ENCODE measurements around the gene PI4KA.

The PI4KA gene

DNA sequence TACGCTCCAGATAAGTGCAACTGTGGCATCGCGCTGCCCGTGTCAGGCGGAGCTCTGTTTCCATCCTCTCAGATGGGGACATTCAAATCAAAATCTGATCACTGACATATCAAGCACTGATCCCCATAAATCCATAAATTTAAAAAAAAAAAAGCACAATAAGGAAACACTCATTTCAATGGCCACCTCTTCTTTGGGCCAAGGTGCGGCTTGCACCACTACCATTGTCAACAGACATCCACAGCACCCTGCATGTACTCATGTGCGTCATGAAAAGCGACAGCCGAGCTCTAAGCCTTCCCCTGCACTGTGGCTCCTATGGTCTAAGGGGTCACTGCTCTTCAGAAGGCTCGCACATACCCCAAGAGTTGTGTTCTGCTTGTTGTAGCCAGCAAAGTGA is 111.4 kb downstream of the PI4KA start:
- TF ChIP-seq, protein P1, sequence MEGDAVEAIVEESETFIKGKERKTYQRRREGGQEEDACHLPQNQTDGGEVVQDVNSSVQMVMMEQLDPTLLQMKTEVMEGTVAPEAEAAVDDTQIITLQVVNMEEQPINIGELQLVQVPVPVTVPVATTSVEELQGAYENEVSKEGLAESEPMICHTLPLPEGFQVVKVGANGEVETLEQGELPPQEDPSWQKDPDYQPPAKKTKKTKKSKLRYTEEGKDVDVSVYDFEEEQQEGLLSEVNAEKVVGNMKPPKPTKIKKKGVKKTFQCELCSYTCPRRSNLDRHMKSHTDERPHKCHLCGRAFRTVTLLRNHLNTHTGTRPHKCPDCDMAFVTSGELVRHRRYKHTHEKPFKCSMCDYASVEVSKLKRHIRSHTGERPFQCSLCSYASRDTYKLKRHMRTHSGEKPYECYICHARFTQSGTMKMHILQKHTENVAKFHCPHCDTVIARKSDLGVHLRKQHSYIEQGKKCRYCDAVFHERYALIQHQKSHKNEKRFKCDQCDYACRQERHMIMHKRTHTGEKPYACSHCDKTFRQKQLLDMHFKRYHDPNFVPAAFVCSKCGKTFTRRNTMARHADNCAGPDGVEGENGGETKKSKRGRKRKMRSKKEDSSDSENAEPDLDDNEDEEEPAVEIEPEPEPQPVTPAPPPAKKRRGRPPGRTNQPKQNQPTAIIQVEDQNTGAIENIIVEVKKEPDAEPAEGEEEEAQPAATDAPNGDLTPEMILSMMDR (conservative IDR thresholded peaks at IDR 0.05), result no peak
- no peak for TF ChIP-seq ZFX (IDR thresholded peaks at IDR 0.05)
- no peak overlapping the region for H3K27ac ChIP-seq

DNA sequence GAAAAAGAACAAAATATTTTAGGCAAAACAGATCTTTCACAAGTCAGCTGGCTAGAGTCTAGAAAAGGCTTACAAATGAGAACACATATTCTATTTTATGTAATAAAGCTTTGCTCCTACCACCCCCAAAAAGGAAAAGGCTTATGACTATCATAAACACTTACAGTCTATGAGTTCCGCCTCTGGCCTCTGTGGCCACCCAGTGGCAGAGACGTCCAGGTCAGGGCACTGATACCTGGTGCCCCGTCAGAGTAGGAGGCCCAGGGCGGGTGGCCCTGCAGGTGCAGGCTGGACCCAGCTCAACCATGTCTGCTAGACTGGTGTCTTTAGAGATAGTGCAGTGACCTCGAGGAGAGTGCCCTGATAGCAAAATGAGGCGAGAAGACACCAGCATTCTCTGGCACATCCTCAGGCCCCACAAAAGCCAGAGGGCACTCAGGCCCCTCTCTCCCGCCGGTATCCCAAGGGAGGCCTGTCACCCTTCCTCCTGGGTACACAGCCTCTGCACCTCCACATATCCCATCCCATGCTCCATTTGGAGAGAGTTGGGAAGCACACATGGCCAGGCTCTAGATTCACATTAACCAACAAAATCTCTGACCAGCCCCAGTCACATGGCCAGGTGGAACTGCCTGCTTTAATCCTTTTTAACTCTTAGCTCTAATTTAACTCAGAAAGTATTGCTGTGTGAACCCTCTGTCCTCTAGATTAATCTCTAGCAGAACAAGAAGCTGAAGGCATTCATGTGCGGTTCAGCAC is 112.0 kb downstream of the PI4KA start:
- H3K27ac ChIP-seq, result no peak overlapping the region
- TF ChIP-seq ZFX (IDR thresholded peaks at IDR 0.05), result no peak
- TF ChIP-seq, protein P1 (conservative IDR thresholded peaks at IDR 0.05), result no peak

DNA sequence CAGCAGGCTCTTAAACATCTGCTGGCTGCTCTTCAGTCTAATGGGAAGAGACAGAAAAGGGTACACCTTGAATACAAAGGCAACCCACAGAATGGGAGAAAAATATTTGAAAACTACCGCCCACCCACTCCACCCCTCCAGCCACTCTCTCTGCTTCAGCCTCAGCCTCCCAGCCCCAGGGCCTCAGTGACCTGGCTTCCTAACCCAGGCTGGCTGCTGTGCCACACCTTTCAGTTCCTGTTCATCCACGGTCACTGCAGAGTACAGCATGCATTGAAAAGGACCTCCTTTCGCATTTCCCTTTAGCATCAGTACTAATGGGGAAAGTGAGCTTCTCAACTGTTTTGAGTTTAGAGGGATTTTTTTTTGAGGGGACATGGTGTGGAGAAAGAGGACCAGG is 113.5 kb downstream of the PI4KA start:
- no peak overlapping the region for H3K27ac ChIP-seq
- TF ChIP-seq, protein P1 (conservative IDR thresholded peaks at IDR 0.05), result no peak
- TF ChIP-seq ZFX (IDR thresholded peaks at IDR 0.05), result no peak

DNA sequence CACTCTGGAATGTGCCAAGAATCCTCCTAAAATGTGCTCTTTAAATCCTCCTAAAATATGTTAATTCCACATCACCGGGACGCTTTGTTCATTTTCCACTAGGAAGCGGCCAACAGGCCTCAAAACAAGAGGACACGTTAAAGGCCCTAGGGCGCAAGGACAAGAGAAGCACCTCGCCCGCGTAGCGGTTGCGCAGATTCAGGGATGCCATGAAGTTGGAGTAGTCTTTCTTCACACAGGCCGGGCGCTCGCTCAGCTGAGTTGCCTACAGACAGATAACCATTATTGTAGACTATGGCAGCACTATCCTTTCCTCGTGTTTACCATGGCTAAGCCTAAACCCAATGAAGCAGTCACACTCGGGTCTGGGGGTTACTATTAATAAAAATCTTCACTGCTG is 114.2 kb downstream of the PI4KA start:
- TF ChIP-seq ZFX (IDR thresholded peaks at IDR 0.05), result no peak
- TF ChIP-seq, protein P1 (conservative IDR thresholded peaks at IDR 0.05), result no peak

DNA sequence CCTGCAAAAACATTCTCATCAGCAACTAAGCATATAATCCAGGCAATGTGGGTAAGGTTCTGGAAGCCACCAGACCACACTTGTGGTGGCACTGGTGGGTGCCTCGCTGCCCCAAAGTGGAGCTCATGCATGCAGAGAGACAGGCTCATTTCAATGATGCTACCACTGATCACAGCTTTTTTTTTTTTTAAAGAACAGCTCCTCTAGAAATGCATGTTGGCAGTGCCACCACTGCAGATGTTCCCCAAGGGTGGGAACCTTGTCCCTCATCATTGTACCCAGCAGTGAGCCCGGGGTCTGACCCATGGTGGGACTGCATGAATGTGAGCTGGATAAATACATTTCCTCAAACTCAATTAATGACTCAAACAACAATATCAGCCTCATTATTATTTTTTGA is 115.8 kb downstream of the PI4KA start:
- TF ChIP-seq, protein P1 (conservative IDR thresholded peaks at IDR 0.05), result no peak
- H3K27ac ChIP-seq, result no peak overlapping the region

More for the DNA sequence above, 114.2 kb downstream of the PI4KA start:
- H3K27ac ChIP-seq, result no peak overlapping the region

DNA sequence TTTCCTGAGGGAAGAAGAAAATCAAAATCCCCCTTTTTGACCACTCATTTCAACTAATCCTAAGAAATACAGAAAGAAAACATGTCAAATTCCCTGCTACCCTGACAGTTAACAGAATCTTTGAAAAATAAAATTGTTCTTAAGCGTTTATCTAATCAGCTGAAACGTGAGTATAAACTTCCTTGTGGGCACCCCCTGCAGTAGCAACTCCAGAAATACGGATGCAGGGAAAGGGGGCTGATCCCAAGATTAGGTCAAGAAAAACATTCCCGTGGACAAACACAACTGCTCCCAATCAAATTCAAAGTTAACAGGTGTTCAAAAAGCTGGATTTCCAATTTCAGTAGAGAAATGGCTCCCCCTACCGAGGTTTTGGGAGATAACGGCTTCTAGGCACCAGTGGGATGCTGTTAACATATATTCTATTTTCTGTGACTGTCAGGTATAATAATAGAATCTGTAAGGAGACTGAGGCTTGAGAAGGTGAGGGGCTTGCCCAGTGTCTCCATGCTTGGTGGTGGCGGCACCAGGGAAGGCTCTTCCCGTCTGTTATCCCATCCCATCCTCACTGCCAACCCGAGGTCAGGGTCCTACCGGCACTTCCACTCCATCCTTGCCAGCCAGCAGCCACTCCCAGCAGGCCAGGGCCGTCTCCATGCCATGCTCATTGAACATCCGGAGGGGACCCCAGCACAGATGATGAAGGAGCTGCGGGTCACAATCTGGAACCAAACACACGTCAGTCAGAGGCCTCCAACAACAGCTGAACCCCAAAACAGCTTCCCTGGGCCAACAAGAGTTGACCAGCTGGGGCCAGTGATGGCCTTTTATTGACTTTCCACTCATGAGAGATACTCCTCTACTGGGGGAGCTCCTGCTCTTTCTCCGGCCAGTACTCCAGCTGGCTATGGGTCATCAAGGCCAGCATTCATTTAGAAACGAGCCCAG is 116.7 kb downstream of the PI4KA start:
- TF ChIP-seq, protein P1 (conservative IDR thresholded peaks at IDR 0.05), result peak; percentile 92
- TF ChIP-seq ZFX (IDR thresholded peaks at IDR 0.05), result no peak
- no peak overlapping the region for H3K27ac ChIP-seq

Measured in C4-2B (cell line).